ENCODE results near the gene IER2. TPM values are rescaled to one million over a fixed set of nuclear protein-coding genes. Genes with fewer than 3 reads are reported as not detected.
"Not testable (repeated sequence)": the region's sequence is repeated elsewhere in the genome, so short reads cannot be mapped to it uniquely, and the experiment has no call there.

Gene IER2
- polyA plus RNA-seq, 3 donors: 77.9 to 128 (median 96.6) TPM

DNA sequence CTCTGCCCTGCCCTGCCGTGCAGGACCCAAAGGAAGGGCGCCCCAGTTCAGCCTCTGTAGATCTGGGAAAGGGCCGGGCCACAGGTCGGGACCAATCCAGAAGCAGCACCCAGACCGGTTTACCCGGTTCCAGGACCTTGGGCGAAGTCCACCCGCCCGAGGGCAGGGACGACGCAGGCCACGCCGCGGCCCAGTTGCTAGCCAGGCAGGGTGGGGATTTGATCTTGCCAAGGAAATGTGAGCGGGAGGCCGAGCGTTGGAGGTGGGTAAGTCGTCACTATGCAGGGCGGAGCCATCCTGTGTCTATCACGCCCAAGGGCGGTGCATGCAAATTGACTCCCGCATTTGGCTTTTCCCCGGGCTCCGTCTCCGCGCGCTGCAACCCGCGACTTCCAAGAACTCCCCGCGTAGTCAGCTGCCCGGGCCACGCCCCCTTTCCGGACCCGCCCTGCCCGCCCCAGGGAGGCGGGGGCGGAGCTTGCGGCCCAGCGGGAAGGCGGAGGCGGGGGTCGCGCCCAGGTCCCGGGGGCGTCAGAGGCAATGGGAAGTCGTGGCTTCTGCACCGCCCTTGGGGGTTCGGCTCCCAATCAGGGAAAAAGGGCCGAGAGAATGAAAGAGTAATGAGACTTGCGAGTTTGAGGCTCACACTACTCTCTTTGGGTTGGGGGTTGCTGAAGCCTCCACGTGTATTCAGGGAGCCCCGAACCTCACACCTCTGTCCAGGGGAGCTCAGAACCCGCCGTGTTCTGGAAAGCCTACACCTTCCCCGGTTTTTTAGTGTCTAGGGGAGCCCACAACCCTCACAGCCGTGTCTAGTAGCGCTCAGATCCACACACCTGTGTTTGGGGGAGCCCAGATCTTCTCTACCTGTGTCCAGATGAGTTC is 12.8 kb downstream of the IER2 start:
- peak in 1 of 3 donors; percentile 91 for DNase-seq (ENCODE audit: low read depth in 3 of 3, low spot score in 2 of 3)

DNA sequence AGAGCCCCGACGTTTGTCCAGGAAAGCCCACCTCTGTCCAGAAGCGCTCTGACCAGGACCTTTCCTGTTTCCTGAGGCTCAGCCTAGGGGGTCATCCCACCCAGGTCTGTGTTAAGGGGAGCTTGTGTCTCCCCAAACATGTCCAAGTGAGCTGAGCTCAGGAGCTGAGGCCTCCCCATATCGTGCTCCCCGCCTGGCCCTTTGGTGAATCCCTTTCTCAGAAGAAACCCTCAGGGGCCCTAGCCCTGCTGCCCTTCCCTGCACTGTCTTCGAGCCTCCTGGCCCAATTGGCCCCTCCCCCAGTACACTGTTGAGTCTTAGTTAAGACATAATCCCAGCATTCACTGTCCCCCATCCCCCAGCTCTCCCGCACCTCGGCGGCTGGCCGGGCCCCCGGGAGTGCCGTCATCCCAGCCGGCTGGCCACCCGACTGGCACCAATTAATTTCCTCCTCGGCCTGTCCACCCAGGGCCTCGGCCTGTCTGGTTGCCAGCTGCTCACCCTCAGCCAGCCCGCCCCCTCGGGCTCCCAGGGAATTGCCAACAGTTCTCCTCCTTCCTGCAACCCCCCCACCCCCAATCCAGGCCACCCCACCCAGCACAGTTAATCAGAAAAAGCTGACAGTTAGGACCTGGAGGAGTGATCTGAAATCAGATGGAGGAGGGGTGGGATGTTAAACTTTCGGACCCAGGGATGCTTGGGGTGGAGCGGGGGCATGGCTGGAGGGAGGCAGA is 13.6 kb downstream of the IER2 start:
- no peak for DNase-seq (ENCODE audit: low read depth in 3 of 3, low spot score in 2 of 3)

DNA sequence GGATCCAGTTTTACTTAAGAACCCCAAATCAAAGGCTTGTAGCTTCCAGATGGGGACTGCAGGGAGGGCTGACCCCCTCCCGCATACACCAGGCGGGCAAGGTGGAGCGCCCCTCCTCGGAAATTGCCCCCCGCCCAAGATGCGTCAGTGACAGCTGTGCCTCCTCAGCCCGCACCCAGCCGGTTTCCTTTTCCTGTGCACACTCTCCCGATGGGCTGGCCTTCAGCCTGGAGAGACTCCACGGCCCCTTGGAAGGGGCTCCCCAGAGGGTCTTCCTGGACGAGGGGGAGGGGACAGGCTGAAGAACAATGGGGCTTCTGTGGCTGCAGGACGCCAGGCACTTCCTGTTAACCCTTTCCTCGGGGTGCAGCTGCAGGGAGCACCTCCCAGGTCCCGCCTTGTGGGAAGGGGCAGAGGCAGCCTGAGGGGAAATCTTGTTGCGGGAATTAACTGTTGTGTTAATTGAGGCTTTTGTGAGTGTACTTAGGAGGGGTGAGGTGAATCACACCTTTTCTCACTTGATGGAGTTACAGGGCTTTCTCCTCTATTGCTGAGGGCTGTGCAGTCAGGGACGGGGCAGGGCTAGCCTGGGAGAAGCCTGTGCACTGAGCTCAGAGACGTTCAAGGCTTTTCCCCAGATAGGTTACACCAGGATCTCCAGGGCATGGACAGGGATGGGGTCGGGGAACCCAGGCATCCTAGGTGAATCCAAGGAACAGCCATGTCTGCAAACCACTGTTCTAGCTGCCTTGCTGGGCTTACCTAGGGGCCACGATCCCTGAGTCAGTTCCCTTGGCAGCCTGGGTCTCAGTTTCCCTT is 14.3 kb downstream of the IER2 start:
- DNase-seq (ENCODE audit: low read depth in 3 of 3, low spot score in 2 of 3): no peak

DNA sequence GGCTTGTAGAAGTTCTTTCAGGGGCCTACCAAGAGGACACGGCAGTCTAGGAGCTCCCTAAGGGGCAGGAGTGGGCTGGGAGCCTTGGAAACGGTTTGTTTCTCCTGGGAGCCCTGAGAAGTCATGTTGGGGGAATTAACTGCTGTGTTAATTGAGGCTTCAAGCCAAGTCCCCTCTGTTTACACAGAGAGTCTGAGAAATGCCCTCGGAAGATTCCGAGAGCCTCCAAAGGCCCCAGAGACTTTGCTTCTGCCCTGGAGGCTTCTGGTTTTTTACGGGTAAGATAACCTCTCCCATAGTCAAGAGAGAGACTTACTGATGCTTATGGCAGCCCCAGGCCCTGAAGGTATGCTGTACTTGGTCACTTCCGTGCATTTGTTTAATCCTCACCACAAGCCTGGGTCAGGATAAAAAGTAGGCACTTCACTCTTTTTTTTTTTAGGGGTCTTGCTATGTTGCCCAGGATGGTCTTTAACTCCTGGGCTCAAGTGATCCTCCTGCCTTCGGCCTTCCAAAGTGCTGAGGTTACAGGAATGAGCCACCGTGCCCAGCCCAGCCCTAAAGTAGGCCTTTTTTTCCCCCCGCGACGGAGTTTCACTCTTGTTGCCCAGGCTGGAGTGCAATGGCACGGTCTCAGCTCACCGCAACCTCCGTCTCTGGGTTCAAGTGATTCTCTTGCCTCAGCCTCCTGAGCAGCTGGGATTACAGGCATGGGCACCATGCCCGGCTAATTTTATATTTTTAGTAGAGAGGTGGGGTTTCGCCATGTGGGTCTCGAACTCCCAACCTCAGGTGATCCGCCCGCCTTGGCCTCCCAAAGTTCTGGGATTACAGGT is 15.2 kb downstream of the IER2 start:
- no peak for DNase-seq (ENCODE audit: low read depth in 3 of 3, low spot score in 2 of 3)

DNA sequence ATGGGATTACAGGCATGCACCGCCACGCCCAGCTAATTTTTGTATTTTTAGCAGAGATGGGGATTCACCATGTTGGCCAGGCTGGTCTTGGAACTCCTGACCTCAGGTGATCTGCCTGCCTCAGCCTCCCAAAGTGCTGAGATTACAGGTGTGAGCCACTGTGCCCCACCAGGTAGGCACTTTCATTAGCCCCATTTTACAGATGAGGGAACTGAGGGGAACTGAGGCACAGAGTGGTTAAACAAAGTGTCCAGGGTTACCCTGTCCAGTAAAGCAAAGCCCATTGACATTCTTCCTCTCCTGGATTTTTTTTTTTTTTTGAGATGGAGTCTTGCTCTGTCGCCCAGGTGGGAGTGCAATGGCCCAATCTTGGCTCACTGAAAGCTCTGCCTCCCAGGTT is 15.9 kb downstream of the IER2 start:
- not testable (repeated sequence) for DNase-seq (ENCODE audit: low read depth in 3 of 3, low spot score in 2 of 3)

DNA sequence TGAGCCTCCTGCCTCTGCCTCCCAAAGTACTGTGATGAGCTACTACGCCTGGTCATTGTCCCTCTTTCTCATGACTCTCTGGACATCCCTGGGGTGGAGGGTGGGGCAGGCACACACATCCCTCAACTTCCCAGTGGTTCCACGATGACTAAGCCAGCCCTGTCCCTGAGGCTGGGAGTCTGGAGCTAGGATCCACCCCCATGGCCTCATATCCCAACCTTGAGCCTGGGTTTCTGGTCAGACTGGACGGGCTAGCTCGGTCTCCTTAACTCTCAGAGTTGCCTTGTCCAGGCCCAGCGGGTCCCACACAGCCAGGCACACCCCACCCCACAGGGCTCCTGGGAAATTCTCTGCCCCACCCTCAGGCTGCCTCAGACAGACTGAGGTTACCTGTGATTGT is 19.6 kb downstream of the IER2 start:
- no peak for DNase-seq (ENCODE audit: low read depth in 3 of 3, low spot score in 2 of 3)

DNA sequence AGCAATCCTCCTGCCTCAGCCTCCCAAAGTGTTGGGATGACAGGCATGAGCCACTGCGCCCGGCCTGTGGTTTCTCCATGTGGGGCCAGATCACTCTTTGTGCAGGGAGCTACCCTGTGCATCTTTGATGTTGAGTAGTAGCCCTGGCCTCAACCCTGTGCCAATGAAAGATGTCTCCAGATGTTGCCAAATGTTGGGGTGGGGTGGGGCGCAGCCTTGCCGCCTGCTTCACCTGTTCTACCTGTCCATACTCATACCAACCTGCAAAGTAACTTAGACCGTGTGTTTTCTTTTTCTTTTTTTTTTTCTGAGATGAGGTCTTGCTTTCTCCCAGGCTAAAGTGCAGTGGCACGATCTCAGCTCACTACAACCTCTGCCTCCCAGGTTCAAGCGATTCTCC is 20.9 kb downstream of the IER2 start:
- no peak for DNase-seq (ENCODE audit: low read depth in 3 of 3, low spot score in 2 of 3)

DNA sequence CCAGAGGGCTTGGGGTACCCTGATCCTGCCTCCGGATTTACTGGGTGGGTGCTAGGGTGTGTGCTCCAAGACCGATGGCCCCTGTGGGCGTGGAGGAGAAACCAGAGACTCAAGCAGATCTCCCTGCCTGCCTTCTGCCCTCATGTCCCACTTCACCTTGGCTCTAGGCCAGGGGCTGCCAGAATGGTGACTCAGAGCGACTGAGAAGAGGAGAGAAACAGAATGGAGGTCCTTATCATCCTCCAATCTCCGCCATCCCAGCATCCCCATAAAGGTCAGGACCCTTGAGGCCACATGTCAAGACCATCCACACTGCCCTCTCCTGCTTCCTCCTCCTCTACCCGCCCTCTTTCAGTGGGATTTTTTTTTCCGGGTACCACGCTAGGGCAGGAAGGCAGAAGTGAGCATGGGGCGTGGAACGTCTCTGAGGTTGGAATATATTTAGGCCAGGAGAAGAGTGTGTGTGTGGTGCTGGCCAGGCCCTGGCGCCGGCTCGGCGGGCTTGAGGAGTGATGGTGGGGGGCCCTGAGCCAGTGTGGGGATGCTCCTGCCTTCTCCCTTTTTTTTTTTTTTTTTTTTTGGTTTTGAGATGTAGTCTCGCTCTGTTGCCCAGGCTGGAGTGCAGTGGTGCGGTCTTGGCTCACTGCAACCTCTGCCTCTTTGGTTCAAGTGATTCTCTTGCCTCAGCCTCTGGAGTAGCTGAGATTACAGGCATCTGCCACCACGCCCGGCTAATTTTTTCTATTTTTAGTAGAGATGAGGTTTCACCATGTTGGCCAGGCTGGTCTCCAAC is 22.3 kb downstream of the IER2 start:
- no peak for DNase-seq (ENCODE audit: low read depth in 3 of 3, low spot score in 2 of 3)

DNA sequence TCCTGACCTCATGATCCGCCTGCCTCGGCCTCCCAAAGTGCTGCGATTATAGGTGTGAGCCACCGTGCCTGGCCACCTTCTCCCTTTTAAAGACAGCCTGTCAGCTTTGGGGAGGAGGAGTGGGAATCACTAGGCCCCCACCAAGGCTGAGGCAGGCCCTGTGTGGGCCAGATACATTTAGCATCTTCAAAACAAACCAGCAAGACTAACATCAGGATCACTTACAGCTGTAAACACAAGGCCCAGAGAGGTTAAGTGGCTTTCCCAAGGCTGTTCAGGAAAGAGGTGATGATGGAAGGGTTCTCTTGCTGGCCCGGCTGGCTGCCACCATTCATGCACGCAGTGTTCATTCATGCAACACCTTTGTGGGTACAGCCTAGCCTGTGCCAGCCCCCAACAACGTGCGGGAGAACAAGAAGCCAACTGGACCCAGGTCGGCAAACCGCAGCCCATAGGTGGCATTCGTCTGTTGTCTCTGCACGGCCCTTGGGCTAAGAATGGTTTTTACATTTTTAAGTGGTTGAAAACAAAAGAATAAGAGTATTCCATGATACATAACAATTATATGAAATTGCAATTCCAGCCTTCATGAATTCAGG is 23.0 kb downstream of the IER2 start:
- DNase-seq (ENCODE audit: low read depth in 3 of 3, low spot score in 2 of 3): no peak

DNA sequence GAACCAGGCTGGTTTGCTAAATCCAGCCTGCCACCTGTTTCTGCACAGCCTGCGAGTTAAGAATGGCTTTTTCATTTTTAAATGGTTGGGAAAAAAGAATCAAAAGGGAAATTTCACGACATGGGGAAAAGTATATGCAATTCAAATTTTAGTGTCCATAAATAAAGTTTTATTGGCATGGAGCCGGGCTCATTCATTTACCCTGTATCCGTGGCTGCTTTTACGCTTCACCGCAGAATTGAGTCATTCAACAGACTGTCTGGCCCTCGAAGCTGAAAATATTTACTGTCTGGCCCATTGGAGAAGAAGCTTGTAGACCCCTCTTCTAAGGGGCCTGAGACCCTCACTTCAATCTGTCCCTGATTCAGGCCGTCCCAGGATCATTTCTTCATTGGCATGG is 26.1 kb downstream of the IER2 start:
- DNase-seq (ENCODE audit: low read depth in 3 of 3, low spot score in 2 of 3): no peak

DNA sequence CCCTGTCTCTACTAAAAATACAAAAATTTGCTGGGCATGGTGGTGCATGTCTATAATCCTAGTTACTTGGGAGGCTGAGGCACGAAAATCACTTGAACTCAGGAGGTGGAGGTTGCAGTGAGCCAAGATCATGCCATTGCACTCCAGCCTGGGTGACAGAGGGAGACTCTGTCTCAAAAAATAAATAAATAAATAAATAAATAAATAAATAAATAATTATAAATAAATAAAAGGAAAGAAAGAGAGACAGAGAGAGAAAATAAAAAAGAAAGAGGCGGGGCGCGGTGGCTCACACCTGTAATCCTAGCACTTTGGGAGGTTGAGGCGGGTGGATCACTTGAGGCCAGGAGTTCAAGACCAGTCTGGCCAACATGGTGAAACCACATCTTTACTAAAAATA is 27.4 kb downstream of the IER2 start:
- not testable (repeated sequence) for DNase-seq (ENCODE audit: low read depth in 3 of 3, low spot score in 2 of 3)

DNA sequence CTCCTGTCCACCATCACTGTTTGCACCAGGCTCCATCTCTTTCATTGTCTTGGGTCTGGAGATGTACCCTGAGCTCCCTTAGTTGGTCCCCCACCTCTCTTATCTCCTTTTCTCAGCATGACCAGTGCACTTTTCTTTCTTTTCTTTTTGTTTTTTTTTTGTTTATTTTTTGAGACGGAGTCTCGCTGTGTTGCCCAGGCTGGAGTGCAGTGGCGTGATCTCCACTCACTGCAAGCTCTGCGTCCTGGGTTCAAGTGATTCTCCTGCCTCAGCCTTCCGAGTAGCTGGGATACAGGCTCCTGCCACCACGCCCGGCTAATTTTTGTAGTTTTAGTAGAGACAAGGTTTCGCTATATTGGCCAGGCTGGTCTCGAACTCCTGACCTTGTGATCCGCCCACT is 28.1 kb downstream of the IER2 start:
- DNase-seq (ENCODE audit: low read depth in 3 of 3, low spot score in 2 of 3): not testable (repeated sequence)

DNA sequence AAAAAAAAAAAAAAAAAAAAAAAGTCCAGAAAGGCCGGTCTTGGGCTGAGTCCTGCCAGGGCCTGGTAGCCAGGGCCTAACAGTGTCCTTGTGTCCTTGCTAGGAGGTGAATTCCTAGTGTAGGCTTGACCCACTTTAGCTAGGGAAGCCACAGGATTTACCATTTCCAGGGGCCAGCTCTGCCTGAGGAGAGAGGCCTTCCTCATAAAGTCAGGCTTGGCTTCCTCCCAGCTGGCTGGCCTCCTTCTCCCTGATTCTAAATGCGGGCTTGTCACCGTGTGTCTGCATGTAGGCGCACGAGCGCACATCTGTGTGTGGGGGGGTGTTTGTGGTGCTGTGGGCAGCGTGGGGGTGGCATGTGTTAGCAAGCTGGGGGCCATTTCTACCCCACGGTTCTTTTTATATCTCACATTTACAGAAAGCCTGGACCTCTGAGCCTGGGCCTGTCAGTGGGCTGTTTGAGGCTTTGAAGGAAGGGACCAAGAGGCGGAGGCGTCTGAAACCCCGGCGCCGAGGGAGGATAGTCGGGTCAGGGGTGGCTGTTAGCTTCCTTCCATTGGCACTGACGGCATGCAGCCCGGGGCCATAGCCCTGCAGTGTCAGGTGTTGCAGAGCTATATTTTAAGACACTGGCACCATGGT is 31.7 kb downstream of the IER2 start:
- DNase-seq (ENCODE audit: low read depth in 3 of 3, low spot score in 2 of 3): no peak

DNA sequence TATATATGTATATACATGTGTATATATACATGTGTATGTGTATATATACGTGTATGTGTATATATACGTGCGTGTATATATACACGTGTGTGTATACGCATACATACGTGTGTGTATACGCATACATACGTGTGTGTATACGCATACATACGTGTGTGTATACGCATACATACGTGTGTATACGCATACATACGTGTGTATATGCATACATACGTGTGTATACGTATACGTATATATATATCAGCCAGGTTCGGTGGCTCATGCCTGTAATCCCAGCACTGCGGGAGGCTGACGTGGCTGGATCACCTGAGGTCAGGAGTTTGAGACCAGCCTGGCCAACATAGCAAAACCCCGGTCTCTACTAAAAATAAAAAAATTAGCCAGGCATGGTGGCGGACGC is 34.7 kb downstream of the IER2 start:
- not testable (repeated sequence) for DNase-seq (ENCODE audit: low read depth in 3 of 3, low spot score in 2 of 3)

DNA sequence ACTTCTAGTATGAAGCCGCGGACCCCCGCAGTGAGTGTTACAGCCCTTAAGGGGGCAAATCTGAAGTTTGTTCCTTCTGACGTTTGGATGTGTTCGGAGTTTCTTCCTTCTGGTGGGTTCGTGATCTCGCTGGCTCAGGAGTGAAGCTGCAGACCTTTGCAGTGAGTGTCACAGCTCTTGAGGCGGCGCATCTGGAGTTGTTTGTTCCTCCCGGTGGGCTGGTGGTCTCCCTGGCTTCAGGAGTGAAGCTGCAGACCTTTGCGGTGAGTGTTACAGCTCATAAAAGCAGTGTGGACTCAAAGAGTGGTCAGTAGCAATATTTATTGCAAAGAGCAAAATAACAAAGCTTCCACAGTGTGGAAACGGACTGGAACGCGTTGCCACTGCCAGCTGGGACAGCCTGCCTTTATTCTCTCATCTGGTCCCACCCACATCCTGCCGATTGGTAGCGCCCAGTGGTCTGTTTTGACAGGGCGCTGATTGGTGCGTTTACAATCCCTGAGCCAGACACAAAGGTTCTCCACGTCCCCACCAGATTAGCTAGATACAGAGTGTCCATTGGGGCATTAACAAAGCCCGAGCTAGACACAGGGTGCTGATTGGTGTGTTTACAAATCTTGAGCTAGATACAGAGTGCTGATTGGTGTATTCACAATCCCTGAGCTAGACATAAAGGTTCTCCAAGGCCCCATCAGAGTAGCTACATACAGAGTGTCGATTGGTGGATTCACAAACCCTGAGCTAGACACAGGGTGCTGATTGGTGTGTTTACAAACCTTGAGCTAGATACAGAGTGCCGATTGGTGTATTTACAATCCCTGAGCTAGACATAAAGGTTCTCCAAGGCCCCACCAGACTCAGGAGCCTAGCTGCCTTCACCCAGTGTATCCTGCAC is 35.8 kb downstream of the IER2 start:
- not testable (repeated sequence) for DNase-seq (ENCODE audit: low read depth in 3 of 3, low spot score in 2 of 3)

DNA sequence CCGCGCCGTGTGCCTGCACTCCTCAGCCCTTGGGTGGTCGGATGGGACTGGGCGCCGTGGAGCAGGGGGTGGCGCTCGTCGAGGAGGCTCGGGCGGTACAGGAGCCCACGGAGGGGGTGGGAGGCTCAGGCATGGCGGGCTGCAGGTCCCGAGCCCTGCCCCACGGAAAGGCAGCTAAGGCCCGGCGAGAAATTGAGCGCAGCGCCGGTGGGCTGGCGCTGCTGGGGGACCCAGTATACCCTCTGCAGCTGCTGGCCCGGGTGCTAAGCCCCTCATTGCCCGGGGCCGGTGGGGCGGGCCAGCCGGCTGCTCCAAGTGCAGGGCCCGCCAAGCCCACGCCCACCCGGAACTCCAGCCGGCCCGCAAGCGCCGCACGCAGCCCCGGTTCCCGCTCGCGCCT is 36.5 kb downstream of the IER2 start:
- DNase-seq (ENCODE audit: low read depth in 3 of 3, low spot score in 2 of 3): not testable (repeated sequence)

DNA sequence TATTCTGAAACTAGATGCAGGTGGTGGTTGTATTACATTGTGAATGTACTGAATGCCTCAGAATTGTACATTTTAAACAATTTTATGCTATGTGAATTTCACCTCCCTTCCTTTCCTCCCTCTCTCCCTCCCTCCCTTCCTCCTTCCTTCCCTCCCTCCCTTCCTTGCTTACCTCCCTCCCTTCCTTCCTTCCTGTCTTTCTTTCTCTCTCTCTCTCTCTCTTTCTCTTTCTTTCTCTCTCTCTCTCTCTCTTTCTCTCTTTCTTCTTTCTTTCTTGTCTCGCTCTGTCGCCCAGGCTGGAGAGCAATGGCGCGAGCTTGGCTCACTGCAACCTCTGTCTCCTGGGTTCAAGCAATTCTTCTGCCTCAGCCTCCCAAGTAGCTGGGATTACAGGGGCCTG is 37.2 kb downstream of the IER2 start:
- no peak for DNase-seq (ENCODE audit: low read depth in 3 of 3, low spot score in 2 of 3)

DNA sequence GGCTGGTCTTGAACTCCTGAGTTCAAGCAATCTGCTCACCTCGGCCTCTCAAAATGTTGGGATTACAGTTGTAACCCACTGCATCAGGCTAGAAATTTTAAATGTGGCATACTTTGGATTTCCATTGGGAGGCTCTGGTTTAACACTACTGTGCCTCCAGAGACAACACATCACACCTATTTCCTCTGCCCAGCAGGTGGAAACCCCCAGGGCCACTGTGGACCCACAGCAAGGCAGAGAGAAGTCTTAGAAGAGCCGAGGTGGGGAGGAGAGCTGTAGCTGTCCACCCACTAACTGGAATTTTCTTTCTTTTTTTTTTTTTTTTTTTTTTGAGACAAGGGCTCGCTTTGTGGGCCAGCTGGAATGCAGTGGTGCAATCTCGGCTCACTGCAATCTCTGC is 39.4 kb downstream of the IER2 start:
- DNase-seq (ENCODE audit: low read depth in 3 of 3, low spot score in 2 of 3): no peak

Data from right renal cortex interstitium (tissue), 3 donors.